Subcutaneous adipose tissue (tissue), 4 donors: Measurements from ENCODE around the gene NRXN3. TPM values are rescaled to one million over a fixed set of nuclear protein-coding genes. Genes with fewer than 3 reads are reported as not detected.

Source experiments
- total RNA-seq, 4 donors: library from RNA; depleted of rRNA; stranded (reverse); fragments of >200 nt; gene quantifications; one replicate each; pipeline ENCODE4 v1.1.0, GENCODE V29; 2016
- TF ChIP-seq, protein P1 (sequence below): fragments of 450-650 bp; IDR thresholded peaks from one replicate; pipeline ENCODE4 v1.5.1; 2016; ENCODE audit warnings: low read depth, mild to moderate bottlenecking, control low read depth, antibody characterized with exemption, moderate library complexity

The NRXN3 gene
- total RNA-seq, 4 donors from 2014 or later: 0.57 to 2.4 (median 1.1) TPM; not detected in 1

DNA sequence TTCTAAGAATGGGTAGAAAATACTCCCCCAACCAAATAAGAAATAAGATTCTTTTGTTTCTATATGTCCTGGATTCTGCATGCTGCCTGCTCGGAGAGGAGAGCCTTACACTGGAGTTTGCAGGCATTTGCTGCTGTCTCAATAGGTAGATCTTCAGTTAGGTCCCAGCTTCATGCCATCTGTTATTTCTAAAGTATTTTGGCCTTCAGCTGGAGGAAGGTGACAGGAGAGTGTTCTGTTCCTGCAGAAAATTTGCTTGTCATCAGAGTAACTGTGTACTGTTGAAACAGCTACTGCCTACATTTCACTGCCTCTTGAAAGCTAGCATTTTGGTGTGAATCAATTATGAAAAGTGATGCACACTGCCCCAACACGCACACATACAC is 966.9 kb downstream of the NRXN3 start:
- TF ChIP-seq, protein P1, sequence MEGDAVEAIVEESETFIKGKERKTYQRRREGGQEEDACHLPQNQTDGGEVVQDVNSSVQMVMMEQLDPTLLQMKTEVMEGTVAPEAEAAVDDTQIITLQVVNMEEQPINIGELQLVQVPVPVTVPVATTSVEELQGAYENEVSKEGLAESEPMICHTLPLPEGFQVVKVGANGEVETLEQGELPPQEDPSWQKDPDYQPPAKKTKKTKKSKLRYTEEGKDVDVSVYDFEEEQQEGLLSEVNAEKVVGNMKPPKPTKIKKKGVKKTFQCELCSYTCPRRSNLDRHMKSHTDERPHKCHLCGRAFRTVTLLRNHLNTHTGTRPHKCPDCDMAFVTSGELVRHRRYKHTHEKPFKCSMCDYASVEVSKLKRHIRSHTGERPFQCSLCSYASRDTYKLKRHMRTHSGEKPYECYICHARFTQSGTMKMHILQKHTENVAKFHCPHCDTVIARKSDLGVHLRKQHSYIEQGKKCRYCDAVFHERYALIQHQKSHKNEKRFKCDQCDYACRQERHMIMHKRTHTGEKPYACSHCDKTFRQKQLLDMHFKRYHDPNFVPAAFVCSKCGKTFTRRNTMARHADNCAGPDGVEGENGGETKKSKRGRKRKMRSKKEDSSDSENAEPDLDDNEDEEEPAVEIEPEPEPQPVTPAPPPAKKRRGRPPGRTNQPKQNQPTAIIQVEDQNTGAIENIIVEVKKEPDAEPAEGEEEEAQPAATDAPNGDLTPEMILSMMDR: no peak

- TF ChIP-seq, protein P1: no peak
Measured at GRCh38 chr14:79137836-79138235, 967.7 kb downstream of the NRXN3 start.

DNA sequence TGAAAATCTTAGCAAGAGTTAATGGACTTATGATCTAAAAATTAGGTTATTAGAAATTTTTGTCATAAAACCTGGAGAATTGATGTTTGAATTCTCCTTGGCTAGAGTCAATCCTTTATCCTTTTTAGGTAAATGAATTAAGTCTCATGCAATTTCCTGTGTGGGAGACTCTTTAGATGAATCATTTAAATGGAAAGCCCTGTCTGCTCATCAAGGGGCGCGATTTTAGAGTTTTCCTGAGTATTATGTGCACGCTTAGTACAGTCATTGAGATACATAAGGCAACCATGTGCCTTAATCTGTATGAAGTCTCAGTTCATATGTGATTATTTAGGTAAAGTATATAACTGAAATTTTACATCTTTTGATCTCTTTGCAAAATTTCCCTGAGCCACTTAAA is 974.7 kb downstream of the NRXN3 start:
- TF ChIP-seq, protein P1: no peak

DNA sequence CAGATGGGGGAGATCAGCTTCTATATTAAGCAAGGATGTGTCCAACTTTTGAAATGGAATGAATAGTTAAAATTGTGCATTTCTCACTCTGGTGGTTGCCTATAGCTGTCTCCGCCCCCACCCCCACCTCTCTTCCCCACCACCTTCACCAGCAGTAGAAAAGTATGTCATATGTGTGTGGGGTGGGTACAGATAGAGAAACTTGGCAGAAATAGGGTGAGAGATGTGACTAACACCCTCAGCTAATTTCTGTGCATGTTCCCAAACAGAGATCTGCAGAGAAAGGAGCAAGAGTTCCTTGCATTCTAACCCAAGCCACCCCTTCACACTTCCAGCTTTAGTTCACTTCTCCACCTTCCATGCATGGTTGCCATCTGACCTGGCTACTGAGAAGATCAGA is 980.1 kb downstream of the NRXN3 start:
- TF ChIP-seq, protein P1: no peak

- TF ChIP-seq, protein P1: no peak
Measured at GRCh38 chr14:79157369-79157768, 987.2 kb downstream of the NRXN3 start.

DNA sequence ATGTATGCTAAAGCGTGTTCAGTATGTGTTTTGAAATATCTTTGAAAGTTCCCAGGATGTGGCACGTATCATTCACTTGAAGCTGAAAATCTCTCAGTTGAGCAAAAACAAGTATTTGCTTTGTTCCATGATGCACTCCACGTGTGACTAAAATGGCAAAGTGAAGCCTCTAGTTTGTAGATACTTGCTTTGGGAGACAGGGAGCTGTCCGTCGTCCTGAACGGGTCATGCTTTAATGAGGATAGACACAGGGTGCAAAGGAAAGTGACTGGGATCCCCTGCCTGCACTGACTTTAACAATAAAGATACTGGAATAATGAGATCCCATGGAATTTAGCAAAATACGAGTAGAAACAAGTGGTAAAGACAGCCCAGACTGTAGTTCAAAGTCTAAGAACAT is 991.4 kb downstream of the NRXN3 start:
- TF ChIP-seq, protein P1: no peak

DNA sequence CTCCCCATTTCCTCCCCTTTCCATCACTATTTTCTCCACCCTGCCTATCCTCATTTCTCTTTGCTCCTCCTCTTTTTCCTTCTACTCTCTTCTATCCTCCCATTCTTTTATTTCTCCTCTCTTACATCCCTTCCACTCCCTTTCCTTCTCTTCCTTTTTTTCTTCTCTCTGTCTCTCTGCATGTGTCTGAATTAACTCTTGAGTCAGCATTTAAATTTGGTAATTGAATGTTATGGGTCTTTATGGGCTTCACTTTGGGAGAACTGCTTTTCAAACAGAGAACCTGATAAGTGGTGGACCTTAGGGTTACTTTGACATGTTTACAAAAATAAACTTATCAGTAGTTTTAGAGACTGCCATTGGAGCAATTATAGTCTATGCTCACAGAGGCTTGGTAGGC is 992.7 kb downstream of the NRXN3 start:
- TF ChIP-seq, protein P1: no peak
